HG02943 (cell line): ENCODE data around the gene WDR3.
"Not testable (repeated sequence)": the region's sequence is repeated elsewhere in the genome, so short reads cannot be mapped to it uniquely, and the experiment has no call there.

Source experiments
- ATAC-seq: cut with Tn5 transposase; IDR thresholded peaks from one replicate; pipeline ENCODE4 v1.9.1; 2021; ENCODE audit warnings: mild to moderate bottlenecking, low read depth, moderate library complexity; ENCODE audit not compliant: unreplicated experiment

WDR3 gene

GRCh38 chr1:117929343-117930172 is at the start of gene WDR3, which contains the start of gene GDAP2:
Gene WDR3 (plus strand): TSS chr1:117929739. CDS start chr1:117933320, 3,581 bp downstream.
Gene GDAP2 (minus strand): TSS chr1:117929621. CDS start chr1:117920357, 9,264 bp downstream.
- peak; percentile 97 for ATAC-seq

- no peak for ATAC-seq
Observed at GRCh38 chr1:117883616-117884015, 45.9 kb upstream of the WDR3 start.

- no peak for ATAC-seq
Observed at GRCh38 chr1:117886101-117886795, 43.3 kb upstream of the WDR3 start.

- no peak for ATAC-seq
Observed at GRCh38 chr1:117890452-117890851, 39.1 kb upstream of the WDR3 start.

GRCh38 chr1:117892512-117892911 is 37.0 kb upstream of the WDR3 start:
- ATAC-seq = no peak

GRCh38 chr1:117894078-117894477 is 35.5 kb upstream of the WDR3 start:
- ATAC-seq = no peak

GRCh38 chr1:117895482-117896114 is 33.9 kb upstream of the WDR3 start:
- ATAC-seq = no peak

GRCh38 chr1:117897551-117897950 is 32.0 kb upstream of the WDR3 start:
- ATAC-seq = no peak

GRCh38 chr1:117899801-117900200 is 29.7 kb upstream of the WDR3 start:
- ATAC-seq = no peak

GRCh38 chr1:117902944-117903343 is 26.6 kb upstream of the WDR3 start:
- no peak for ATAC-seq

GRCh38 chr1:117904485-117904884 is 25.1 kb upstream of the WDR3 start:
- ATAC-seq = no peak

GRCh38 chr1:117905019-117905418 is 24.5 kb upstream of the WDR3 start:
- no peak for ATAC-seq

- no peak for ATAC-seq
Observed at GRCh38 chr1:117911051-117911450, 18.5 kb upstream of the WDR3 start.

GRCh38 chr1:117919376-117919775 is 10.2 kb upstream of the WDR3 start:
- no peak for ATAC-seq

- ATAC-seq = no peak
Observed at GRCh38 chr1:117921991-117922390, 7.5 kb upstream of the WDR3 start.

GRCh38 chr1:117922717-117923116 is 6.8 kb upstream of the WDR3 start:
- not testable (repeated sequence) for ATAC-seq

- ATAC-seq = no peak
Observed at GRCh38 chr1:117925981-117926380, 3.6 kb upstream of the WDR3 start.

- peak; percentile 41 for ATAC-seq
Observed at GRCh38 chr1:117928881-117929342, 627 bp upstream of the WDR3 start.

GRCh38 chr1:117930173-117930447 is 571 bp downstream of the WDR3 start:
- peak; percentile 1 for ATAC-seq

- ATAC-seq = no peak
Observed at GRCh38 chr1:117930484-117930883, 945 bp downstream of the WDR3 start.

GRCh38 chr1:117932576-117932975 is 3.0 kb downstream of the WDR3 start:
- no peak for ATAC-seq
